Measurements from ENCODE around the gene ANKS1A.

GRCh38 chr6:35073211-35073610 is 184.2 kb downstream of the ANKS1A start:
- no peak for TF ChIP-seq CTCF (conservative IDR thresholded peaks at IDR 0.05 in 1 of 2, IDR thresholded peaks at IDR 0.05 in 1 of 2; ENCODE audit: extremely low read depth in 1 of 2, insufficient read depth in 1 of 2, low read depth in 1 of 2, low read length in 2 of 2)
- TF ChIP-seq EZH2 (IDR thresholded peaks at IDR 0.05; ENCODE audit: borderline replicate concordance, low read length), result no peak

Data from mammary epithelial cell (primary cell).